ENCODE measurements around the gene MAP4K4. TPM values are rescaled to one million over a fixed set of nuclear protein-coding genes. Genes with fewer than 3 reads are reported as not detected.

MAP4K4 gene
- total and polyA plus RNA-seq, 2 of the 4 experiments (the other 2 are of a cell fraction) = 89.4 to 124 TPM

DNA sequence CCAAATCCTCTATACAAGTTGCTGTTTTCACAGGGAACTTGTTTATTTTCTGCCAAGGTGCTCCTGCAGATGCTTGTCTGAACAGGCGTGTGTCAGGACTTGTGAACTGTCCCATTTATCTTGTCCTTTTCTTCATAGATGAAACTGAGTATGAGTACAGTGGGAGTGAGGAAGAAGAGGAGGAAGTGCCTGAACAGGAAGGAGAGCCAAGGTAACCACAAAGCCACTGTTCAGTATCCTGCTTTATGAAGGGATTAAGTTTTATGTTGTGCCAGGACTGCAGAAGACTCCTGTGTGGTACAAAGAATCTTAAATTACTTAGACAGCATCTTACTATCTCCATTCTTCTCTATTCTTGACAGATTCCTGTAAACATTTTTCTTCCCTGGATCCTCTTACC, 145.0 kb downstream of the MAP4K4 start:
- peaks cover 36 to 84% of the 10 kb centered on the region in 2 experiments for H3K79me1 ChIP-seq (ENCODE audit: low read depth in 1 of 2, low read length in 2 of 2)
- TF ChIP-seq RCOR1 (IDR thresholded peaks at IDR 0.05; ENCODE audit: insufficient replicate concordance, low read length) (no peak), BHLHE40 (IDR thresholded peaks at IDR 0.05; ENCODE audit: low read depth, low read length) (no peak), CEBPB (IDR thresholded peaks at IDR 0.05; ENCODE audit: low read depth, low read length) (no peak), MAFK (IDR thresholded peaks at IDR 0.05; ENCODE audit: low read depth, low read length) (no peak), NFE2L2 (IDR thresholded peaks at IDR 0.05; ENCODE audit: low read depth, low read length) (no peak), RFX5 (IDR thresholded peaks at IDR 0.05; ENCODE audit: low read depth, low read length) (no peak), MXI1 (IDR thresholded peaks at IDR 0.05; ENCODE audit: borderline replicate concordance, low read depth, low read length) (no peak), CHD1 (IDR thresholded peaks at IDR 0.05; ENCODE audit: low read depth, low read length) (no peak), FOS (IDR thresholded peaks at IDR 0.05; ENCODE audit: low read depth, low read length) (no peak), MAZ (IDR thresholded peaks at IDR 0.05; ENCODE audit: borderline replicate concordance, low read depth, low read length) (no peak)
- TF ChIP-seq, protein P1, sequence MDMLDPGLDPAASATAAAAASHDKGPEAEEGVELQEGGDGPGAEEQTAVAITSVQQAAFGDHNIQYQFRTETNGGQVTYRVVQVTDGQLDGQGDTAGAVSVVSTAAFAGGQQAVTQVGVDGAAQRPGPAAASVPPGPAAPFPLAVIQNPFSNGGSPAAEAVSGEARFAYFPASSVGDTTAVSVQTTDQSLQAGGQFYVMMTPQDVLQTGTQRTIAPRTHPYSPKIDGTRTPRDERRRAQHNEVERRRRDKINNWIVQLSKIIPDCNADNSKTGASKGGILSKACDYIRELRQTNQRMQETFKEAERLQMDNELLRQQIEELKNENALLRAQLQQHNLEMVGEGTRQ (IDR thresholded peaks at IDR 0.05; ENCODE audit: low read depth, low read length) = no peak
- TF ChIP-seq, protein P2, sequence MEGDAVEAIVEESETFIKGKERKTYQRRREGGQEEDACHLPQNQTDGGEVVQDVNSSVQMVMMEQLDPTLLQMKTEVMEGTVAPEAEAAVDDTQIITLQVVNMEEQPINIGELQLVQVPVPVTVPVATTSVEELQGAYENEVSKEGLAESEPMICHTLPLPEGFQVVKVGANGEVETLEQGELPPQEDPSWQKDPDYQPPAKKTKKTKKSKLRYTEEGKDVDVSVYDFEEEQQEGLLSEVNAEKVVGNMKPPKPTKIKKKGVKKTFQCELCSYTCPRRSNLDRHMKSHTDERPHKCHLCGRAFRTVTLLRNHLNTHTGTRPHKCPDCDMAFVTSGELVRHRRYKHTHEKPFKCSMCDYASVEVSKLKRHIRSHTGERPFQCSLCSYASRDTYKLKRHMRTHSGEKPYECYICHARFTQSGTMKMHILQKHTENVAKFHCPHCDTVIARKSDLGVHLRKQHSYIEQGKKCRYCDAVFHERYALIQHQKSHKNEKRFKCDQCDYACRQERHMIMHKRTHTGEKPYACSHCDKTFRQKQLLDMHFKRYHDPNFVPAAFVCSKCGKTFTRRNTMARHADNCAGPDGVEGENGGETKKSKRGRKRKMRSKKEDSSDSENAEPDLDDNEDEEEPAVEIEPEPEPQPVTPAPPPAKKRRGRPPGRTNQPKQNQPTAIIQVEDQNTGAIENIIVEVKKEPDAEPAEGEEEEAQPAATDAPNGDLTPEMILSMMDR (conservative IDR thresholded peaks at IDR 0.05; ENCODE audit: low read depth, low read length) = no peak
- H3K56ac ChIP-seq (ENCODE audit: extremely low read depth, insufficient read depth, low read length) = no peak overlapping the region
- DNase-seq = no peak
- no peak overlapping the region for H3K4me2 ChIP-seq (ENCODE audit: low read depth, low read length)
- no peak overlapping the region for H2BK15ac ChIP-seq (ENCODE audit: low read depth, low read length)
- in situ Hi-C loops (cut with MboI; ENCODE audit: low sequenced_read_pairs) (loop anchor here (10.0 kb wide), 2 partner anchors 318 to 418 kb away; no protein-coding TSS in a partner anchor), dilution Hi-C loops (cut with HindIII; ENCODE audit: low sequenced_read_pairs, unreplicated experiment) (no loop called here), intact Hi-C loops (cut with micrococcal nuclease) (no loop called here)
- H2AK9ac ChIP-seq (replicated peaks; ENCODE audit: low read depth, low read length, poor library complexity) = no peak overlapping the region
- ChIA-PET CTCF (no interaction called here), POLR2A (ENCODE audit: unreplicated experiment) (no interaction called here)
- H2BK5ac ChIP-seq (ENCODE audit: low read depth, low read length, poor library complexity, severe bottlenecking) = no peak overlapping the region
- no TSS peak for BruUV-seq (replicated peaks)
- H3K23ac ChIP-seq (ENCODE audit: low read depth, low read length) = no peak overlapping the region
- peaks cover 34% of the 10 kb centered on the region for H3K36me3 ChIP-seq (ENCODE audit: control insufficient read depth, insufficient read depth, low read length)
- H2BK120ac ChIP-seq (ENCODE audit: low read depth, low read length) = no peak overlapping the region
- H3K4me3 ChIP-seq (ENCODE audit: insufficient read depth, low read depth, low read length) = no peak overlapping the region
- no peak overlapping the region for H2AFZ ChIP-seq (replicated peaks; ENCODE audit: low read length, poor library complexity)
- no peak overlapping the region for H4K91ac ChIP-seq (ENCODE audit: insufficient read depth, low read depth, low read length)
- no peak overlapping the region for H3K18ac ChIP-seq (ENCODE audit: low read depth, low read length)
- no peak overlapping the region for H4K8ac ChIP-seq (ENCODE audit: low read depth in 2 of 2, low read length in 2 of 2)
- H2AK5ac ChIP-seq (ENCODE audit: low read depth, low read length) = no peak overlapping the region
- H4K5ac ChIP-seq (ENCODE audit: low read depth, low read length) = no peak overlapping the region
- no peak overlapping the region for H2BK20ac ChIP-seq (ENCODE audit: low read depth, low read length)
- peaks cover 13% of the 10 kb centered on the region for H3K4me1 ChIP-seq (ENCODE audit: control insufficient read depth, insufficient read depth, low read length)
- no peak overlapping the region for H3K9ac ChIP-seq (ENCODE audit: low read depth, low read length)
- H3K9me1 ChIP-seq (ENCODE audit: insufficient read depth, low read length) = peaks cover 20% of the 10 kb centered on the region
- no peak for ATAC-seq (ENCODE audit: low read depth)
- H3K4ac ChIP-seq (ENCODE audit: low read depth, low read length) = 0 out of 2 replicates have a peak overlapping the region, but pooled peaks have one; percentile 10
- H4K20me1 ChIP-seq (ENCODE audit: insufficient read depth, low read length) = peaks cover 17% of the 10 kb centered on the region; the same call in 1 of the 2 replicates
- H3K27ac ChIP-seq (ENCODE audit: insufficient read depth, low read length) = no peak overlapping the region
- WGBS, 2 experiments (ENCODE audit: extremely low coverage in 2 of 2, insufficient read length in 1 of 2) = no CpG with 5 or more reads among the region's 1 CpG
- no peak overlapping the region for H3K14ac ChIP-seq (replicated peaks; ENCODE audit: low read depth, low read length)
- H3K27me3 ChIP-seq (ENCODE audit: control insufficient read depth, insufficient read depth, low read length) = no peaks in the 10 kb centered on the region
- H3K9me3 ChIP-seq (ENCODE audit: control insufficient read depth, insufficient read depth, low read length) = no peaks in the 10 kb centered on the region
